NCI-H1105 treated with DMSO at 0.1 percent for 48 hours (cell line): ENCODE data around the gene KCNJ6.
"Not testable (repeated sequence)": the region's sequence is repeated elsewhere in the genome, so short reads cannot be mapped to it uniquely, and the experiment has no call there.

Experiments
- DNase-seq: peaks from one replicate; lab custom pipeline; 2025; lab: John Stamatoyannopoulos, UW

KCNJ6 gene

GRCh38 chr21:37732927-37733326 lies 183.3 kb downstream of the KCNJ6 start:
- no peak for DNase-seq

DNA sequence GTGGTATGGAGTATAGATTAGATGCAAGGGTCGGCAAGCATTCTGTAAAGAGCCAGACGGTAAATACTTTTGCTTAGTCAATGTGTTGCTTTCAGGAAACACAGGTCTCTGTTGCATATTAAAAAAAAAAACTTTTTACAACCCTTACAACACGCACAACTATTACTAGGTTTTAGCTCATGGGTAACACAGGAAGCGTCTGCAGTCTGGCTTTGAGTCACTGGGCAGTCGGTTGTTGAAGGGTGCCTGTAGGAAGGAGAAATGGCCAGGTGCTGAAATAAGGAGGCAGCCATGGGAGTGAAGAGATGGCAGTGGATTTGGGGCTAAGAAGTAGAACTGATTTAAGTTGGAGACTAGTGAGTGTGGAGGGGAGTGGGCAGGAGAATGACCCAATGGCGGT lies 192.1 kb downstream of the KCNJ6 start:
- no peak for DNase-seq

GRCh38 chr21:37717534-37717933 lies 198.7 kb downstream of the KCNJ6 start:
- no peak for DNase-seq

- not testable (repeated sequence) for DNase-seq
Measured at GRCh38 chr21:37712569-37712934, 203.7 kb downstream of the KCNJ6 start.

GRCh38 chr21:37711836-37712568 lies 204.3 kb downstream of the KCNJ6 start:
- peak; percentile 61 for DNase-seq

DNA sequence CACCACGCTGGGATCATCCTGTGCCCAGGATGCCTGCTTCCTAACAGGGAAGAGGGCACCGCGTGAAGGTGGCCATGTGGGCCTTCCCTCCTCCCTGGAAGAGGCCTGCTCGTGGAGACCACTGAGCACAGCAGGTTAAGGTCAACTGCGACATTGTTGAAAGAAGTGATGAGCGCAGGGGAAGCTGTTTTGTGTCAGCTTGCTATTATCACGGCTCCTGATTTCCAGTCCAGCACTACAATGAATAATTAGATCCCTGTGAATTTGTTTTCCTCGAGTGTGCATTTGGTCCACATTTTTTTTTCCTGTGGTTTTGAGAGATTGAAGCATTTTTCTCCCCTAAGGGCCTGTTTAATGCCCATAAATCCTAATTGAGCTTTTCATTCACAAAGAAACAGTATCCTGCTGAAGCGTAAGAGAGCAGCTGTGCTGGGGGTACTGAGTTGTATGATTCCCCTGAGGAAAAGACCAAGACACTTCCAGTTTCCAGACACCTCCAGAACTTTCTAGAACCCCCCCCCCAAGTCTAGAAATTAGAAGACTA lies 204.9 kb downstream of the KCNJ6 start:
- DNase-seq: peak; percentile 41

GRCh38 chr21:37710546-37711285 lies 205.5 kb downstream of the KCNJ6 start:
- peak; percentile 93 for DNase-seq

DNA sequence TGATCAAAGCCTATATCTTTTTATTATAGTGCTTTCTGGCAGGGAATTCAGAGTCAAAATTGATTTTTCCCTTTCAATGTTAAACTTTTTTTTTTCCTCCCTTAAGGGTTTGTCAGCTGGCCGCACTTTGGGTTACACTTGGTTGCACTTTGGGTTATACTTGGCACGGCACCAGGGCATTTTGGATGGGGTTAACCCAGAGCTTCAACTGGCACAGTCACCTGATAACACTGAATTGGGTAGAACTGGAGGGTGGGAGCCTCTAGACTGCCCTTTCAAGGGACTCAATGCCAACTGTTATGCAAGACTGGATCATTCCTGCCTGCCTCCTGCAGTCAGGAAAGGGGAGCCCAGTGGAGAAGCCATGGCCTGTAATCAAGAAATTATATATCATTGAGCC lies 211.5 kb downstream of the KCNJ6 start:
- peak; percentile 91 for DNase-seq

- no peak for DNase-seq
Measured at GRCh38 chr21:37702241-37702640, 214.0 kb downstream of the KCNJ6 start.

DNA sequence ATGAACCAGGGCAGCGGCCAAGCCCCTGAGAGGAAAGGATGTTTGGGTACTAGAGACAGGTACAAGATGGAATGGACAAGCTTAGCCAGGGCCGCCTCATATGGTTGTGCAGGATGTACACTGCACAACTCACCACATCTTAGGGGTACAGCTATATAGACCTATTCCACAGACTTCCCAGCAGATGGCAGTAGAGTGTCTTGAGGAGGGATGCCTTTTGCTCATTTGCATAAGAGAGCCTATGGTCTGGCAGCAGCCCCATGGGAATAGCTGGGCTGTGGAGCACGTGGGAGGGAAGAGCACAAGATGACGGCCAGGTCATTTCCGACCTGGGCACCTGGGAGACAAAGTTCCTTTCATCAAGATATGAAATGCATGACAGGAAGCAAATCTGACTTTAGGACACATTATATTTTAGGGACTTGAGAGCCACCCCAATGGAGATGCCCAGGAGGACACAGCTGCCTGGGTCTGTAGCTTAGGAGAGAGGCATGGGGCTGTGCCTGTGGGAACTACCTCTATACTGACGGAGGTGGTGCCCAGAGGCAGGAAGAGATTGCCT lies 215.5 kb downstream of the KCNJ6 start:
- DNase-seq: peak; percentile 92

GRCh38 chr21:37699024-37699775 lies 217.1 kb downstream of the KCNJ6 start:
- DNase-seq: no peak

- DNase-seq: no peak
Measured at GRCh38 chr21:37696936-37697335, 219.3 kb downstream of the KCNJ6 start.

GRCh38 chr21:37695111-37695510 lies 221.1 kb downstream of the KCNJ6 start:
- no peak for DNase-seq

- DNase-seq: no peak
Measured at GRCh38 chr21:37688952-37689659, 227.2 kb downstream of the KCNJ6 start.

DNA sequence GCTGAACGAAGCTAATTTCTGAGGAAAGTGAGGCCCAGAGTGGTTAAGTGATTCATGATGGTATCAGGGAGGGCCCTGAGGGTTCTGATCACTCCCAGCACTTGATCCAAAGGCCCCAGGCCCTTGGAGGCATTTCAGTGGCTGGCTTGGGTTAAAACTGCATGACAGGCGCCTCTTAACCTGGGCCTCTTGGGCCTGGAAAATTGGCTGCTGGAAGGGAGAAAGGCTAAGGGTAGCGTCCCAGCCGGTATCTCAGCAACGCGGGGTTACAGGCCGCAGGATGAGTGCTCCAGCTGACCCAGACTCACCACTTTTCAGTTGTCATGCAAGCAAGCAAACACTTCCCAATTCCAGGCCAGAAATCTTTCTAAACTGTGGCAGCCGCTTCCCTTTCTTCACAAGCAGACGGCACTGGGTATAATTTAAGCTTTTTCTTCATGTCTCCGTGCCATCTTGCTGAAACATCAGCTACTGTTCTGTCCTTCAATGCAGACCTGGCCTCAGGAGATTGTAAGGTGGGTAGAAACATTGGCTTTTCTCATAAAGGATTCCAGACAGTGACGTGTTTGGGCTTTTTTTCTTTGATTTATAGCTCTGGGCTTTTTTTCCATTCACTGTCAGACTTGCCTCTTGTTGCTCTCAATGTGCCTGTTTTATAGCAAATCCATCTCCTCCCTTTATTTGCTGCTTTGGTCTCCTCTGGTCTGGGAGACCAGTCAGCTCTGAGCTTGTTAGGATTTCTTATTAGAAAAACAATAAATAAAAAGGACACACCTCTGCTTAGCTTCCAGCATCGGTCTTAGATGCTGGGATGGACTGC lies 229.1 kb downstream of the KCNJ6 start:
- no peak for DNase-seq

DNA sequence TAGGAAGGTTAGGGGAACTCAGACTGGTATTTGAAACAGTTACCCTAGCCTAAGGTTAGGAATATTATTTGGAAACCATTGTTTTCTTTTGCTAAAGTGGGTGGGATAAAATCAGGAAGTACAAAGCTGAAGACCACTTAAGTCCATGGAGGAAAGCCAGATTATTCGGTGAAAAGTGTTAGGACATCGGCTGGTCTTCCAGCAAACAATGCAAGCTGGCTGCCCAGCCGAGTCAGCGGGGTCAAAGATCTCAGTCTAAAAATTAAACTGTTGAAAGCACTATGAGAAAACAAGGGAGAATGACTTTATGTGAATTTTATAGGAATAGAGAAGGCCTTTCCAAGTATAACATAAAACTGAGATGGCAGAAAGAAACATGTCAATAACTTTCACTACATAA lies 231.7 kb downstream of the KCNJ6 start:
- DNase-seq: no peak

DNA sequence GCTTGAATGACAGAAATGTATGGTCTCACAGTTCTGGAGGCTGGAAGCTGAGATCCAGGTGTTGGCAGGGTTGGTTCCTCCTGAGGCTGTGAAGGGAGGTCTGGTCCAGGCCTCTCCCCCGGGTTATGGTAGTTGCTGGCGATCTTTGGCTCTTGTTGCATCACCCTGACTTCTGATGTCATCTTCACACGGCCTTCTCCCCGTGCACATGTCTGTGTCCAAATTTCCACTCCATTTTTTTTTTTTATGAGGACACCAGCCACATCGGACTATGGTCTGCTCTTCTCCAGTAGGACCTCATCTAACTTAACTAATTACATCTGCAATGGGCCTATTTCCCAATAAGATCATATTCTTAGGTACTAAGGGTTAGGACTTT lies 232.2 kb downstream of the KCNJ6 start:
- no peak for DNase-seq

- no peak for DNase-seq
Measured at GRCh38 chr21:37683396-37684114, 232.7 kb downstream of the KCNJ6 start.

DNA sequence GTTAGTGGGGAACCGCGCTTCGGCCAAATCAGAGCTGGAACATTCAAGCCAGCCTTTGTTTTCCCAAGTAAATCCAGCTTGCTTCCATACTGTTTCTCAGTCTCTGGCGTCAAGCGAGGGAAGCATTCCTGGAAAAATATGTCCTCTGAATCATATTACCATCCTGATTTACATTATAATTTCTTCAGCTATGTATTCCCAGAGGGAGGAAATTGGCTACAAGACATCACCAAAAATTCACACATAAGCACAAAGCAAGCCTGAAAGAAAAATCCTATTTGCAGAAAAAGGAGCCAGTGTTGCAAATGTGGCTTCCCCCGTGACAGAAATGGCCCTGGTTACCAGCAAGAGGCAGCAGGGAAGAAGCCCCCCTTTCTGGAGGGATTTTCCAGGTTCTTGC lies 233.3 kb downstream of the KCNJ6 start:
- no peak for DNase-seq

DNA sequence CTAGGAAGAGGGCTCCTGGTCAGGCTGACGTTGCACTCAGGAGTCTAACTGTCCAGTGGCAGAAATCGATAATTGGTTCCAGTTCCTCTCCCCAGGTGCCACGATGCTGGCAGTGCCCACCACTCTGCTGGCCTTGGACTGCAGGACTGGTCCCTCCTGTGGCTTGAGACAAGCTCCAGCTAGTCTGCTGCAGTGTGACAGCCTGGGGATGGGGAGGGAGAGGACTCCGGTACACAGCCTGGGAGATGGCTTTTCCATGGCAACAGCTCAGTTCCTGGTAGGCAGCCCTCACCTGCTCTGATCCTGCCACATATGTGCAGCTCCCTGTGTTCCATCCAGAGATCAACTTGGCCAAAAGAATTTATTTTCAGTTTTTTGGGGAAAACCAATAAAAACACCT lies 239.3 kb downstream of the KCNJ6 start:
- DNase-seq: no peak
